NCI-H1092 (cell line): Measurements from ENCODE around the gene RNF157.
A peak's percentile ranks its signal among the peaks of the same experiment; 100 is the strongest.
"Not testable (repeated sequence)": the region's sequence is repeated elsewhere in the genome, so short reads cannot be mapped to it uniquely, and the experiment has no call there.

Experiments used
- DNase-seq: peaks from one replicate; lab custom pipeline; 2025; lab: John Stamatoyannopoulos, UW

Gene RNF157

DNA sequence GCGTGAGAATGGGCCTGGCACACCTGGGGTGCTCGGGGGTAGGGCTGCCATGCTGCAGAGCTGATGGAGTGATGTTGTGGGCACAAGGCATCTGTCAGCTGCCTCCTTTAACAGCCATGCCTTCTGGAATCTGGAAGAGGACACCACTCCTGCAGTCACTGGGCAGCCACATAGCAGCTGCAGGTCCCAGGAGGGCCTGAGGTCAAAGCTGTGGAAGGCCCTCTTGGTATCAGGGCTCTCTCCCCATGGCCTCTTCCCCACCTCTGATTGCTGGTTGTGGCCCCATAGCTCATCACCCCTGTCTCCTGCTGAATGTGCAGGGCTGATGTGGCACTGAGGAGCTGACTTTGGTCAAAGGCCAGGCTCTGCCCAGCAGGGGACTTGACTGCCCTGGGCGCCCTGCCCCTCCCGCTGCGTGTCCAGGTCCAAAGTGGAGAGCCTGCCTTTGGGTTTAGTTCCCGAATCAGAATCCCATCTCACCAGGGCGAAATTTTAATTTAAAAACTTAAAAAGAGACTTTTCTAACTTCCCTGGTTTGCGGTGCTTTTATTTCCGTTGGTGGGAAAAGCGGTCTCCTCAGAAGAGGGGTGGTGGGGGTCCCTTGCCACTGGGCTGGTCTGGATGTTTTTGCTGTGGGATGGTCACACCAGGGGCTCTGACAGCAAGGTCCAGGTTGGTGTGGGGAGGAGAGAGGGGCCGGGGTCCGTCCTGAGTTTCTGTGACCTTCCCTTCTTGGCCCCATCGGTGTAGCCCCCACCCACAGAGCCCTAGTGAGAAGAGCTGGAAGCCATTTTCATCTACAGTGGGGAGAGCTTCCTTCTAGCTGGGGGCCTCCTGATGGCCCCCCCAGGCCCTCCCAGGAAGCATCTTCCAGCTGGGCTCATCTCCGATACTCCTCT, 30.7 kb upstream of the RNF157 start:
- no peak for DNase-seq

- no peak for DNase-seq
These were observed 29.9 kb upstream of the RNF157 start for GRCh38 chr17:76270127-76270592.

DNA sequence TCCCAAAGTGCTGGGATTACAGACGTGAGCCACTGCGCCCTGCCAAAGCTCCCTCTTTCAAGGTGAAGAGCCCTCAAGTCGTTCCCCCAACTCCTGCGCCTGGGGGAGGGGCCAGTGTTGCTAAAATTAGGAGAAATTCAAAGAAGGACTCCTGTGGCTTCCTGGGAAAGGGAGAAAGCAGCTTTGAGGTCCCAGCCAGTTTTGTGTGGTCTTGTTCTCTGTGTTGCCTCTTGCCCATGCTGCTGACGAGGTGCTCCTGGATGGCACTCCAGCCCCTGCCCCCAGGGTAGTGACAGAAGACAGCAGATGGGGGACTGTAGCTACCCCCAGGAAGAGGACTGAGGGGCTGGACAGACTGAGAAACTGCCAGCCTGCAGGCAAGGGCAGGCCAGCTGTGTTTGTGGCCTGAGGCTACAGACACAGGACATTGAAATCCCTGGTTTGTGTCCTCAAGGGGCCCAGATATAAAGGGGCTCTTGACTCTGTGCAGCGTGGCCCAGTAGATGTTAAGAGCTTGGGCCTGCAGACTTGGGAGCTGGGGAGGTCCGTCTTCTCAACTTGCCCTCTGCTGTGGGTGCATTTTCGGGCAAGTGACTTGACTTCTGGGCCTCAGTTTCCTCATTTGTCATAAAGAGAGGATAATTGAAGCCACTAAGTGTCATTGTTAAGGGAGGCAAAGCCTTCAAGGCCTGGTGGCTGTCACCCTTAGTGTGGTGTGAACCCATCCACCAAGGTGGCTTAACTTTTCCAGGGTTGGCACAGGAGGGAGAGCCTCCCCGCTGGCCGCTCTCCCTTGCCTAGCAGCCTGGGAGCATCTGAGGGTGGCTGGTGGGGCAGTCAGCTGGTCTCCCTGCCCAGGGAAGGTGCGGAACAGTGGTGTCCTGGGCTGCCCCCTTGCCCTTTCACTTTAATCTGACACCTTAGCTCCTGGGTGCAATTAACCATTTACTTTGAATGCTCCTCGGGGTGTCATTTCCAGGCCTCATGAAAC, 29.0 kb upstream of the RNF157 start:
- no peak for DNase-seq

- no peak for DNase-seq
These were observed 27.9 kb upstream of the RNF157 start for GRCh38 chr17:76268015-76268749.

- not testable (repeated sequence) for DNase-seq
These were observed 27.3 kb upstream of the RNF157 start for GRCh38 chr17:76267581-76268001.

DNA sequence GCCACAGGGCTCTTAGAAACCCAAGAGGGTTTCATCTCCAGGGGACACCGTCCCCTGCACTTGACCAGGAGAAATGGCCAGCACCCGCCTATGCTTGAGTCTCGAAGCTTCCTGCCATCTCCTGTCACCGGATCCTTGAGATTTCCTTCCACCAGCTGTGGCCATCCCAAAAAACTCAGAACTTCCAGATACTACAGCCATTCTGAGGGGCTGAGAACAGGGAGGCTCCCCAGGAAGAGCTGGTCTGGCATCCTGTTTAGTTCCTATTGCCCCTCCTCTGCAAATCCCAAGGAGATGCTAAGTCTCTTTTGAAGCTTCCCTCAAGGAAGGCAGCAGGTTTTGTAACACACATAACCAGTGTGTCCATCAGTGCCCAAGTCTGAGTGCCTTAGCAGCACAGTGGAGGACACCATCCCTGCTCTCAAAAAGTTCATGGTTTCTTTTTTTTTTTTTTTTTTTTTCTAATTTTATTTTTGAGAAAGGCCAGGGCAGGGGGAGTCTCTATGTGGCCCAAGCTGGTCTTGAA, 26.8 kb upstream of the RNF157 start:
- no peak for DNase-seq

GRCh38 chr17:76266244-76266938, 26.1 kb upstream of the RNF157 start:
- no peak for DNase-seq

DNA sequence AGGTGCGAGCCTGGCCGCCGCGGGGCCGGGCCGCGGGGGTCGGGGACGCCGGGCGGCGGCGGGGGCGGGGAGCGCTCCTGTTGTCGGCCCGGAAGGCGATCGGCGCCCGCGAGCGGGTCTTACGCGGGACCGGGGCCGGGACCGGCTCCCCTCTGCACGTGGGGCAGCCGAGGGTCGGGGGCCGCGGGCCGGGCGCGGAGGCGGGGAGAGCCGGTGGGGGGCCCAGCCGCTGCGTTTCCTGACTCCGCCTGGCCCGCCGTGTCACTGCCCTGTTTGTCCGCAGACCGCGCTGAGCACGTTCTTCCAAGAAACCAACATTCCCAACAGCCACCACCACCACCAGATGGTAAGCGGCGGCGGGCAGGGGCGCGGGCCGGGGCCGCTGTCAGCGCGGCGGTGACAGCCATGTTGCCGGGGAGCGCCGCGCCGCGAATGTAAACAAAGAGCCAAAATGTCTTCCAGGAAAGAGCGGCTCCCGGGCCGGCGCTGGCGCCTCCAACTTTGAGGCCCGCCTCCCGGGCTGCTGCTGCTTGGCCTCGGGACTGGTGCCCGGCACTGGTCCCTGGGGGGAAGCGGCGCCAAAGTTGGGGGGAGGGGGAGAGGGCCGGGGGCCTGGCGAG, 25.4 kb upstream of the RNF157 start:
- DNase-seq = no peak

DNA sequence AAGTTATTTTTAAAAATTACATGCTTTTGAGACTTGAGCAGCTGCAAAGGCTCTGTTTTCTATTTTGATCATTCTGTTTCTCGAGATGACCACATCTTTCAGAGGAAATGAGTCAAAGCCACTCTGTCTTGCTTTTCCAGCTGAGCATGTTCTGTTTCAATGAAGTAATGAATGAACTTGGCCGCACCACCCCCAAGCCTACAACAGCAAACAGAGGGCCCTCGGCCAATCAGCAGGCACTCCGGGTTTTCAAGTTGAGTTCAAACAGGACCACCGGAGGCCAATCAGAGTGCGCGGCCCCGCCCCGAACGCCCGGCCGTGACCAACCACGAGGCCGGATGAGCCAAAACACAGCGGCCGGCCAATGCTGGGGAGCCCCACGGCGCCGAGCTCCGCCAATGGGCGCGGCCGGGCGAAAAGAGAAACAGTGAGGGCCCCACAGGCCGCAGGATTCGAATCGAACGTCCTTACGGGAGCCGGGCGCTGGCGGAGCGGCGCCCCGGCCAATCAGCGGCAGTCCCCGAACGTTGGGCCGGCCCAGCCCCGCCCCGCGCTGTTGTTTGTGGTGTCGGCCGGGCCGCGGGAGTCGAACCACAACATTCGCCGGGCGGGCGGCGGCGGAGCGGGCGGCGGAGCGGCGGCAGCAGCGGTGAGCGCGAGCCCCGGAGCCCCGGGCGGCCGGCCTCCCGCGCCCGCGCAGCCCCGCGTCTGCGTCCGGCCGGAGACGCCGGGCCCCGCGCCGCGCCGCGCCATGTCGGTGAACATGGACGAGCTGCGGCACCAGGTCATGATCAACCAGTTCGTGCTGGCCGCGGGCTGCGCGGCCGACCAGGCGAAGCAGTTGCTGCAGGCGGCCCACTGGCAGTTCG, 24.7 kb upstream of the RNF157 start, which contains the start of gene UBALD2:
Gene UBALD2 (plus strand): TSS at position 594 of the 869 bp plus-strand sequence. CDS start 158 bp downstream, at position 752.
- peak; percentile 96 for DNase-seq

DNA sequence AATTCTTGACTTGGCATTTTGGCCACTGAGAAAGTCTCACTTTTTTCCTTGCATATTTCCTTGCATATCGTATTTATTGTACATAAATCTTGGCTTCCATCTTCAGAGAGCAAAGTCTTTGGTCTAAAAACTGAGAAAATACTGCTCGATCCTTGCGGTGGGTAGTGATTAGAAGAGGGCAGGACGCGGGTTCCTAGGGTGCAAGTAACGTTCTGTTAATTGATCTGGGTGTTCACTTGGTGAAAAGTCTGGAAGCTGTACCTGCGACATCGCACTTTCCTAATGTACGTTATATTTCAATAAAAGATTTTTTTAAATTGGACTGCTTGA, 24.1 kb upstream of the RNF157 start:
- no peak for DNase-seq

- no peak for DNase-seq
These were observed 23.6 kb upstream of the RNF157 start for GRCh38 chr17:76263896-76264295.

GRCh38 chr17:76262732-76263344, 22.5 kb upstream of the RNF157 start:
- no peak for DNase-seq

GRCh38 chr17:76261421-76262215, 21.3 kb upstream of the RNF157 start:
- no peak for DNase-seq

DNA sequence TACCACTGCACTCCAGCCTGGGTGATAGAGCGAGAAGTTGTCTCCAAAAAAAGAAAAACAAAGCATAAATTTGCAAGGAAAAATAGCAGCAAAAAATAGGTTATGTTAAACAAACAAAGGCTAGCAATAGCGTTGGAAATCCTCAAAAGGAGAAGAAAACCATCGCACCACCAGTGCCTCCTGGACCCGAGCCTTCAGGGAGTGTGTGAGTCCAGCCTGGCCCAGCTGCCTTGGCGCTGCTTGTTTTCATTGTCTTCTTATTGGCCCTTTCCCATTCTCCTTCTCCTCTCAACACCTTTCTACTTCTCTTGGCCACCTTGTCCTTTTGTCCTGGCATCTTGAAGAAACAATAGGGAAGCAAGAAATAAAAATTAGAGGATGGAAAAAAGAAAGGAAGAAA, 20.4 kb upstream of the RNF157 start:
- no peak for DNase-seq

GRCh38 chr17:76260220-76260619, 19.9 kb upstream of the RNF157 start:
- no peak for DNase-seq

DNA sequence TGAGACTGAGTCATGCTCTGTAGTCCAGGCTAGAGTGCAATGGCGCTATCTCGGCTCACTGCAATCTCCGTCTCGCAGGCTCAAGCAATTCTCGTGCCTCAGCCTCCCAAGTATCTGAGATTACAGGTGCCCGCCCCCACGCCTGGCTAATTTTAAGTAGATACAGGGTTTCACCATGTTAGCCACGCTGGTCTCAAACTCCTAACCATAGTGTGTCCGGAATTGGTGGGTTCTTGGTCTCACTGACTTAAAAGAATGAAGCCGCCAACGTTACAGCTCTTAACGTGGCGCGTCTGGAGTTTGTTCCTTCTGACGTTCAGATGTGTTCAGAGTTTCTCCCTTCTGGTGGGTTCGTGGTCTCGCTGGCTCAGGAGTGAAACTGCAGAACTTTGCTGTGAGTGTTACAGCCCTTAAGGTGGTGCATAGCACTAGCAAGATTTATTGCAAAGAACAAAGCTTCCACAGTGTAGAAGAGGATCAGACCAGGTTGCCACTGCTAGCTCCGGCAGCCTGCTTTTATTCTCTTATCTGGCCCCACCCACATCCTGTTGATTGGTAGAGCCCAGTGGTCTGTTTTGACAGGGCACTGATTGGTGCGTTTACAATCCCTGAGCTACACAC, 16.2 kb upstream of the RNF157 start:
- DNase-seq = not testable (repeated sequence)

- no peak for DNase-seq
These were observed 15.6 kb upstream of the RNF157 start for GRCh38 chr17:76255801-76256429.
